Lower lobe of right lung (tissue), 2 donors: Measurements from ENCODE around the gene TBP. TPM values are rescaled to one million over a fixed set of nuclear protein-coding genes. Genes with fewer than 3 reads are reported as not detected.

Experiments used
- ATAC-seq, 2 donors: fragments of 200-7000 bp; cut with Tn5 transposase; one replicate each; pipeline ENCODE4 v1.9.1; 2020 to 2022; ENCODE audit warnings: mild to moderate bottlenecking in 2 of 2, moderate library complexity in 2 of 2
- DNase-seq: peaks from one replicate; pipeline ENCODE4 v3.0.0-alpha.2; 2020
- H3K27ac ChIP-seq: fragments of 200-600 bp; one replicate; pipeline ENCODE4 v1.8.0; 2022
- H3K27me3 ChIP-seq: fragments of 200-600 bp; one replicate; pipeline ENCODE4 v1.8.0; 2022; ENCODE audit warnings: low read depth
- H3K36me3 ChIP-seq: fragments of 200-600 bp; one replicate; pipeline ENCODE4 v1.8.0; 2022; ENCODE audit warnings: mild to moderate bottlenecking
- H3K4me1 ChIP-seq: fragments of 200-600 bp; one replicate; pipeline ENCODE4 v1.8.0; 2022
- H3K4me3 ChIP-seq: fragments of 200-600 bp; one replicate; pipeline ENCODE4 v1.8.0; 2022; ENCODE audit warnings: mild to moderate bottlenecking
- H3K9me3 ChIP-seq: fragments of 200-600 bp; one replicate; pipeline ENCODE4 v1.8.0; 2022
- intact Hi-C: fragments of 100-400 bp; cut with DNase I; formaldehyde crosslinking; loops from one replicate; pipeline ENCODE4 v1.11.0; 2022
- total RNA-seq: library from RNA; stranded (reverse); fragmentation: NEBNext Ultra II Directional; extraction: Animal tissue kit (Norgen Biotek cat#: 25700); gene quantifications from one replicate; pipeline ENCODE4 v1.2.1, GENCODE V29; 2021
- TF ChIP-seq, protein P1 (sequence below): fragments of 200-600 bp; IDR thresholded peaks from one replicate; pipeline ENCODE4 v1.8.0; 2022; ENCODE audit warnings: antibody characterized with exemption, mild to moderate bottlenecking
- donor health status: DM: no; HTN: yes; CAD: no; lungs with severe emphysema.

The TBP gene
- total RNA-seq, 1 donor from 2014 or later, result 12.7 TPM

DNA sequence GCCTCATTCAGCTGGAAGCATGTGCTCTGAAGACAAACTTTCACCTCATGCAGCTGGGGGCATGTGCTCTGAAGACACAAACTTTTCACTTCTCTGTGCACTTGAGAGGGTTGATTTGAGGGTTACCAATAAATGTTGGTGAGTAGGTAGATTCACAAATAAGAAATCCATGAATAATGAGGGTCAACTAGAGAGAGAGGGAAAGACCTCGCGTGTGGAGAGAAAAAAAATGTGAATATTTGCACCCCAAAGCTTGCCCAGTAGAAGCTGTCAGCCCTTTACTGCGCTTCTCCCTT is 44.5 kb upstream of the TBP start:
- no peak for DNase-seq
- no peaks in the 10 kb centered on the region for H3K4me1 ChIP-seq
- H3K4me3 ChIP-seq, result no peak overlapping the region
- H3K27me3 ChIP-seq, result no peaks in the 10 kb centered on the region
- no peak overlapping the region for H3K27ac ChIP-seq
- H3K9me3 ChIP-seq, result no peaks in the 10 kb centered on the region
- intact Hi-C loops, result no loop called here
- TF ChIP-seq, protein P1, sequence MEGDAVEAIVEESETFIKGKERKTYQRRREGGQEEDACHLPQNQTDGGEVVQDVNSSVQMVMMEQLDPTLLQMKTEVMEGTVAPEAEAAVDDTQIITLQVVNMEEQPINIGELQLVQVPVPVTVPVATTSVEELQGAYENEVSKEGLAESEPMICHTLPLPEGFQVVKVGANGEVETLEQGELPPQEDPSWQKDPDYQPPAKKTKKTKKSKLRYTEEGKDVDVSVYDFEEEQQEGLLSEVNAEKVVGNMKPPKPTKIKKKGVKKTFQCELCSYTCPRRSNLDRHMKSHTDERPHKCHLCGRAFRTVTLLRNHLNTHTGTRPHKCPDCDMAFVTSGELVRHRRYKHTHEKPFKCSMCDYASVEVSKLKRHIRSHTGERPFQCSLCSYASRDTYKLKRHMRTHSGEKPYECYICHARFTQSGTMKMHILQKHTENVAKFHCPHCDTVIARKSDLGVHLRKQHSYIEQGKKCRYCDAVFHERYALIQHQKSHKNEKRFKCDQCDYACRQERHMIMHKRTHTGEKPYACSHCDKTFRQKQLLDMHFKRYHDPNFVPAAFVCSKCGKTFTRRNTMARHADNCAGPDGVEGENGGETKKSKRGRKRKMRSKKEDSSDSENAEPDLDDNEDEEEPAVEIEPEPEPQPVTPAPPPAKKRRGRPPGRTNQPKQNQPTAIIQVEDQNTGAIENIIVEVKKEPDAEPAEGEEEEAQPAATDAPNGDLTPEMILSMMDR, result no peak
- H3K36me3 ChIP-seq, result no peaks in the 10 kb centered on the region
- ATAC-seq, result no peak

DNA sequence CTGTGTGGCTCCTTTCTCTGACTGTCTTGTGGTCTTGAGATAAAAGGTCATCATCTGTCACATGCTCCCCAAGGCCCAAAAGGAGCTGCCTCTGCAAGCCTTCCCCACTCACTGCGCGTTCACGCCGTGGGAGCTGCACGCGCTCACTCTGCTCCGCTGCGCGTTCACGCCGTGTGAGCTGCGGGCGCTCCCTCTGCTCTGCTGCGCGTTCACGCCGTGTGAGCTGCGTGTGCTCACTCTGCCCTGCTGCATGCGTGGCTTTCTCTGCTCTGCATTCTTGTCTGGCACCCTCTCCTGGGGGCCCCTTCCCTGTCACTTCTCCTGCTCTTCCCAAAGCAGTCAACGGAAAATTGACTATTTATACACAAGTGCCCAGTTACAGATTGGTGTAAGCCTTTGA is 43.5 kb upstream of the TBP start:
- Histone ChIP-seq H3K27ac (no peak overlapping the region), H3K4me3 (no peak overlapping the region), H3K4me1 (no peaks in the 10 kb centered on the region), H3K9me3 (no peaks in the 10 kb centered on the region), H3K27me3 (no peaks in the 10 kb centered on the region), H3K36me3 (no peaks in the 10 kb centered on the region)
- intact Hi-C loops, result no loop called here
- ATAC-seq (no peak), DNase-seq (no peak)
- TF ChIP-seq, protein P1, result no peak

DNA sequence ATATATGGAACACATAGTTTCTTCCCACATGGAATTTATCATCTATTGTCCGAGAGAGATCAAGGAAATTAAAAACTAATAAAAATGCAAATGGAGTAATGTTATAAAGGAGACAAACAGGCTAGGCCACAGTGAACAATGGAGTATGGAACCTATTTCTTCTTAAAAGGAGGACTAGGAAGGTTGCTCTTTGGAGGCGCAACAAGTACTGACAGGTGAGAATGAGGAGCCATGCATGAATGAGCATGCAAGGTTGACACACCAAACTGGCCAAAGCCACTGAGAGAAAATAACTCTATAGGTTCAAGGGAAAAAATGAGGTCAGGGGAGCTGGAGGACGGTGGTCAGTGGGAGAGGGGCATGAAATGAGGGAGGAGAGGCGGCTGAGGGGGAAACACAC is 41.9 kb upstream of the TBP start:
- no peaks in the 10 kb centered on the region for H3K36me3 ChIP-seq
- H3K4me3 ChIP-seq, result no peak overlapping the region
- no peaks in the 10 kb centered on the region for H3K27me3 ChIP-seq
- peaks cover 4% of the 10 kb centered on the region for H3K4me1 ChIP-seq
- ATAC-seq, result no peak
- TF ChIP-seq, protein P1, result no peak
- no peak for DNase-seq
- no peak overlapping the region for H3K27ac ChIP-seq
- no peaks in the 10 kb centered on the region for H3K9me3 ChIP-seq
- intact Hi-C loops, result no loop called here

DNA sequence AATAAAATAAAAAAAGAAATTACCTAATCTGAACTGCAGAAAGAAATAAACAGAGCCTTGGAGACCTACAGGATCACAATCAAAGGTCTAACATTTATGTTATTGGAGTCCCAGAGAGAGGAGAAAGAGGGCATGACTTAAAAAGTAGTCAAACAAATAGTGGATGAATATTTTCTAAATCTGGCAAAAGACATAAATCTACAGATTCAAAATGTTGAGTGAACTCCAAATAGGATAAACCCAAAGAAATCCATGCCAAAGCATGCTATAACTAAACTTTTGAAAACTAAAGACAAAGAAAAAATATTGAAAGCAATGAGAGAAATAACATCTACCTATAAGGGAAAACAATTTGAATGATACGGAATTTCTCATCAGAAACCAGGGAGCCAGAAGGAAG is 39.3 kb upstream of the TBP start:
- Histone ChIP-seq H3K27ac (no peak overlapping the region), H3K4me1 (peaks cover 5% of the 10 kb centered on the region), H3K4me3 (no peak overlapping the region), H3K36me3 (no peaks in the 10 kb centered on the region), H3K9me3 (no peaks in the 10 kb centered on the region), H3K27me3 (no peaks in the 10 kb centered on the region)
- intact Hi-C loops, result no loop called here
- TF ChIP-seq, protein P1, result no peak
- ATAC-seq (no peak), DNase-seq (no peak)

DNA sequence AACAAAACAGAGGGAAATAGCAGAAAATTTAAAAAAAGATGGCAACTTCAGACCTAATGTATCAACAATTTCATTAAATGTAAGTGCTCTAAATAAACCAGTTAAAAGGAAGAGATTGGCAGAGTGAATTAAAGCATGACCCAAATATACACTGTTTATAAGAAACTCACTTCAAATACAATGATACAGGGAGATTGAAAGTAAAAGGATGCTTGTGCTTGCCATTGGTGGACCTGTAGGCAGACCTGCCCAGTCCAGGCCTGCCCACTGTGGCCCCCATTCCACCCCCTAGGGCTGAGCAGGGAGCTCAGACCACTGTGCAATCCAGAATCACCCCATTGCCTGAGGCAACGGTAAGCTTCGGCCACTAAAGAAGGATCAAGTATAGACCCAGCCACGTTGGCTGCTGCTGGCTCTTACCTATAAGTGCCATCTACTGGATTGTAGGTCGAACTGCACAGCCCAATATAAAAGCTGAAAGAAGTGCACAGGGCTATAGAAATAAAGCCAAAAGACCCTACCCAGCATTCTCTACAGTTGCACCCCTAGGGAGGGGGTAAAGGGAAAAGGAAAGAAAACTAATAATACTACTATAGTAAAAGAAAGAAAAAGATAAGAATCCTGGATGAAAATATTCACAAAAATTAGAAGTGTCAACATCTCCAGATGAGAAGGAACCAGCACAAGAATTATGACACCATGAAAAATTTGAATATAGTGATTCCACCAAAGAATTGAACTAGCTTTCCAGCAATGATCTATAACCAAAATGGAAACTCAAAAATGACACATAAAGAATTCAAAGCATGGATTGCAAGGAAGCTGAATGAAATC is 37.2 kb upstream of the TBP start:
- ATAC-seq (peak; percentile 80 to 86), DNase-seq (peak; percentile 59)
- intact Hi-C loops, result no loop called here
- TF ChIP-seq, protein P1, result peak; percentile 85
- Histone ChIP-seq H3K27ac (no peak overlapping the region), H3K4me1 (peaks cover 5% of the 10 kb centered on the region), H3K27me3 (no peaks in the 10 kb centered on the region), H3K36me3 (no peaks in the 10 kb centered on the region), H3K9me3 (no peaks in the 10 kb centered on the region), H3K4me3 (no peak overlapping the region)
